ENCODE data around the gene ICAM3.
"Not testable (repeated sequence)": the region's sequence is repeated elsewhere in the genome, so short reads cannot be mapped to it uniquely, and the experiment has no call there.

The ICAM3 gene

GRCh38 chr19:10338940-10339339 lies 484 bp downstream of the ICAM3 start:
- H3K9me2 ChIP-seq (replicated peaks; ENCODE audit: control insufficient read depth, low read length): no peaks in the 10 kb centered on the region
- peak overlapping the region; percentile 40 for H3K27ac ChIP-seq (ENCODE audit: low read depth, low read length)
- H3F3A ChIP-seq (ENCODE audit: control insufficient read depth, insufficient read depth): no peaks in the 10 kb centered on the region; the same call in 1 of the 2 replicates
- H3K4me2 ChIP-seq (ENCODE audit: low read length): peak overlapping the region; percentile 96
- peaks cover 20% of the 10 kb centered on the region for H3K79me2 ChIP-seq (ENCODE audit: control insufficient read depth, low read length)
- peaks cover 4% of the 10 kb centered on the region; the same call in 1 of the 2 replicates for H3K36me3 ChIP-seq (ENCODE audit: control insufficient read depth, low read length)
- no peaks in the 10 kb centered on the region for H3K9me3 ChIP-seq (ENCODE audit: control insufficient read depth, insufficient read depth, low read length)
- peaks cover 36% of the 10 kb centered on the region for H3K4me1 ChIP-seq (ENCODE audit: control insufficient read depth, low read length)
- H3K4me3 ChIP-seq (ENCODE audit: low read length): peak overlapping the region; percentile 85
- no peaks in the 10 kb centered on the region for H3K27me3 ChIP-seq (ENCODE audit: control insufficient read depth, low read length)
- TF ChIP-seq EZH2phosphoT487 (IDR thresholded peaks at IDR 0.05; ENCODE audit: borderline replicate concordance, low read length) (no peak), CTCF (IDR thresholded peaks at IDR 0.05; ENCODE audit: low read depth, low read length, poor library complexity, severe bottlenecking) (no peak)
- H4K20me1 ChIP-seq (ENCODE audit: control insufficient read depth, insufficient read depth, low read depth, low read length): no peaks in the 10 kb centered on the region

GRCh38 chr19:10336725-10337124 lies 2.7 kb downstream of the ICAM3 start:
- H3K9me3 ChIP-seq (ENCODE audit: control insufficient read depth, insufficient read depth, low read length); H3K9me2 ChIP-seq (replicated peaks; ENCODE audit: control insufficient read depth, low read length); H3K4me2 ChIP-seq (ENCODE audit: low read length); H3K27ac ChIP-seq (ENCODE audit: low read depth, low read length); H3F3A ChIP-seq (ENCODE audit: control insufficient read depth, insufficient read depth); H4K20me1 ChIP-seq (ENCODE audit: control insufficient read depth, insufficient read depth, low read depth, low read length); H3K4me3 ChIP-seq (ENCODE audit: low read length); H3K27me3 ChIP-seq (ENCODE audit: control insufficient read depth, low read length): not testable (repeated sequence)
- peaks cover 45% of the 10 kb centered on the region for H3K4me1 ChIP-seq (ENCODE audit: control insufficient read depth, low read length)
- H3K79me2 ChIP-seq (ENCODE audit: control insufficient read depth, low read length): peaks cover 39% of the 10 kb centered on the region
- peaks cover 16% of the 10 kb centered on the region for H3K36me3 ChIP-seq (ENCODE audit: control insufficient read depth, low read length)

GRCh38 chr19:10335352-10335985 lies 4.0 kb downstream of the ICAM3 start:
- Histone ChIP-seq H4K20me1 (ENCODE audit: control insufficient read depth, insufficient read depth, low read depth, low read length) (peaks cover 12% of the 10 kb centered on the region), H3K4me1 (ENCODE audit: control insufficient read depth, low read length) (peaks cover 47% of the 10 kb centered on the region), H3K27ac (ENCODE audit: low read depth, low read length) (no peak overlapping the region), H3K9me2 (replicated peaks; ENCODE audit: control insufficient read depth, low read length) (no peaks in the 10 kb centered on the region), H3K79me2 (ENCODE audit: control insufficient read depth, low read length) (peaks cover 50% of the 10 kb centered on the region), H3K36me3 (ENCODE audit: control insufficient read depth, low read length) (peaks cover 23% of the 10 kb centered on the region), H3K9me3 (ENCODE audit: control insufficient read depth, insufficient read depth, low read length) (no peaks in the 10 kb centered on the region), H3K4me3 (ENCODE audit: low read length) (no peak overlapping the region), H3K4me2 (ENCODE audit: low read length) (peak overlapping the region; percentile 91), H3K27me3 (ENCODE audit: control insufficient read depth, low read length) (no peaks in the 10 kb centered on the region), H3F3A (ENCODE audit: control insufficient read depth, insufficient read depth) (no peaks in the 10 kb centered on the region; the same call in 1 of the 2 replicates)
- TF ChIP-seq CTCF (IDR thresholded peaks at IDR 0.05; ENCODE audit: low read depth, low read length, poor library complexity, severe bottlenecking) (no peak), EZH2phosphoT487 (IDR thresholded peaks at IDR 0.05; ENCODE audit: borderline replicate concordance, low read length) (no peak)

GRCh38 chr19:10334588-10335351 lies 4.7 kb downstream of the ICAM3 start:
- peaks cover 57% of the 10 kb centered on the region for H3K79me2 ChIP-seq (ENCODE audit: control insufficient read depth, low read length)
- TF ChIP-seq CTCF (IDR thresholded peaks at IDR 0.05; ENCODE audit: low read depth, low read length, poor library complexity, severe bottlenecking) (peak; percentile 31), EZH2phosphoT487 (IDR thresholded peaks at IDR 0.05; ENCODE audit: borderline replicate concordance, low read length) (no peak)
- H3K9me2 ChIP-seq (replicated peaks; ENCODE audit: control insufficient read depth, low read length): no peaks in the 10 kb centered on the region
- peak overlapping the region; percentile 91 for H3K4me2 ChIP-seq (ENCODE audit: low read length)
- H3K36me3 ChIP-seq (ENCODE audit: control insufficient read depth, low read length): peaks cover 30% of the 10 kb centered on the region
- no peaks in the 10 kb centered on the region for H3K27me3 ChIP-seq (ENCODE audit: control insufficient read depth, low read length)
- H3F3A ChIP-seq (ENCODE audit: control insufficient read depth, insufficient read depth): no peaks in the 10 kb centered on the region; the same call in 1 of the 2 replicates
- no peaks in the 10 kb centered on the region for H3K9me3 ChIP-seq (ENCODE audit: control insufficient read depth, insufficient read depth, low read length)
- H4K20me1 ChIP-seq (ENCODE audit: control insufficient read depth, insufficient read depth, low read depth, low read length): peaks cover 18% of the 10 kb centered on the region
- no peak overlapping the region for H3K27ac ChIP-seq (ENCODE audit: low read depth, low read length)
- peak overlapping the region; percentile 91; the same call in 1 of the 2 replicates for H3K4me3 ChIP-seq (ENCODE audit: low read length)
- H3K4me1 ChIP-seq (ENCODE audit: control insufficient read depth, low read length): peaks cover 42% of the 10 kb centered on the region
